Measurements from ENCODE around the gene ZNF225. TPM values are rescaled to one million over a fixed set of nuclear protein-coding genes. Genes with fewer than 3 reads are reported as not detected.
A peak's percentile ranks its signal among the peaks of the same experiment; 100 is the strongest.

ZNF225 gene
- total RNA-seq, 1 donor from 2014 or later, result 7.1 TPM

DNA sequence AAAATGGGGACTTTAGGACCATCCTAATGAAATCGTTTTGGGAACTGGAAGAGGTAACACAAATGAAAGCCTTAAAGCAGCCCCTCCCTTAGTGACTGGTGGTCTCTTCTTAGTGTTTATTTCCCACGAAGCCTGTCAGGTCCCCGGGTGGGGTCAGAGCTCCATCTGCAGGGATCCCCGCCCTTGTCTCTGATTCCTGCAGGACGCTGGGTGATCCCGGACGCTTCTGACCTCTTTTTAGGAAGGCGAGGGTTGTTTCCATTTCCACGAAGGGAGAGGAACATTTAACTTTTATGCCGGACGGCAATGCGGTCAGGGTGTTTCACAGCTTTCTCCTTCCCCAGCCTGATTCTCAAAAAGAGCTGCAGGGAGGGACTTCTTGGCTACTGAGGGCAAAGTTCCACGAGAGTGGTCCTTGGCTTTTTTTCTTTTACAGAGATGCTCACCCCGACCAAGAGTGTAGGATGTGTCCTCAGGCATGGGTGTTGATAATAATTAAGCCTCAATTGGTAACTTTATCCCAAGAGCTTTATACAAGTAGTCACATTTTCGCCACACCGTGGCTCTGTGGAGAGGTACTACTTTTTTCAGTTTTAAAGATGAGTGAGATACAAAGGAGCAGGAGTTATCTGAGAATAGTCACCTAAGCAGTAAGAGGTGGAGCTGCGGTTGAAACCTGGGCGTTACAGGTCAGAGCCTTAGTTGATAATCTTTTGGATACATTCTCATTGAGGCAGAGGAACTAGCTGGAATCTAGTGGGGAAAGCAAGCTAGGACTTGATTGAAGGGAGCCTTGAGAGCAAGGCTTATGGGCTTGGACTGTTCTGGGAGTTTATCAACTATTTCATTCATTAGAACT, 40.4 kb upstream of the ZNF225 start:
- no peak overlapping the region for H3K27ac Mint-ChIP-seq (ENCODE audit: unreplicated experiment)
- TF ChIP-seq, protein P1, sequence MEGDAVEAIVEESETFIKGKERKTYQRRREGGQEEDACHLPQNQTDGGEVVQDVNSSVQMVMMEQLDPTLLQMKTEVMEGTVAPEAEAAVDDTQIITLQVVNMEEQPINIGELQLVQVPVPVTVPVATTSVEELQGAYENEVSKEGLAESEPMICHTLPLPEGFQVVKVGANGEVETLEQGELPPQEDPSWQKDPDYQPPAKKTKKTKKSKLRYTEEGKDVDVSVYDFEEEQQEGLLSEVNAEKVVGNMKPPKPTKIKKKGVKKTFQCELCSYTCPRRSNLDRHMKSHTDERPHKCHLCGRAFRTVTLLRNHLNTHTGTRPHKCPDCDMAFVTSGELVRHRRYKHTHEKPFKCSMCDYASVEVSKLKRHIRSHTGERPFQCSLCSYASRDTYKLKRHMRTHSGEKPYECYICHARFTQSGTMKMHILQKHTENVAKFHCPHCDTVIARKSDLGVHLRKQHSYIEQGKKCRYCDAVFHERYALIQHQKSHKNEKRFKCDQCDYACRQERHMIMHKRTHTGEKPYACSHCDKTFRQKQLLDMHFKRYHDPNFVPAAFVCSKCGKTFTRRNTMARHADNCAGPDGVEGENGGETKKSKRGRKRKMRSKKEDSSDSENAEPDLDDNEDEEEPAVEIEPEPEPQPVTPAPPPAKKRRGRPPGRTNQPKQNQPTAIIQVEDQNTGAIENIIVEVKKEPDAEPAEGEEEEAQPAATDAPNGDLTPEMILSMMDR (IDR thresholded peaks at IDR 0.05; ENCODE audit: partially characterized antibody, unreplicated experiment), result no peak
- no peaks in the 10 kb centered on the region for H3K27me3 Mint-ChIP-seq (ENCODE audit: unreplicated experiment)
- DNase-seq, result no peak
- H3K4me3 Mint-ChIP-seq (ENCODE audit: unreplicated experiment), result peak overlapping the region; percentile 85
- H3K4me1 Mint-ChIP-seq (ENCODE audit: low read depth, unreplicated experiment), result peaks cover 4% of the 10 kb centered on the region
- peaks cover 2% of the 10 kb centered on the region for H3K9me3 Mint-ChIP-seq (ENCODE audit: unreplicated experiment)
- peaks cover 24% of the 10 kb centered on the region for H3K36me3 Mint-ChIP-seq (ENCODE audit: unreplicated experiment)

DNA sequence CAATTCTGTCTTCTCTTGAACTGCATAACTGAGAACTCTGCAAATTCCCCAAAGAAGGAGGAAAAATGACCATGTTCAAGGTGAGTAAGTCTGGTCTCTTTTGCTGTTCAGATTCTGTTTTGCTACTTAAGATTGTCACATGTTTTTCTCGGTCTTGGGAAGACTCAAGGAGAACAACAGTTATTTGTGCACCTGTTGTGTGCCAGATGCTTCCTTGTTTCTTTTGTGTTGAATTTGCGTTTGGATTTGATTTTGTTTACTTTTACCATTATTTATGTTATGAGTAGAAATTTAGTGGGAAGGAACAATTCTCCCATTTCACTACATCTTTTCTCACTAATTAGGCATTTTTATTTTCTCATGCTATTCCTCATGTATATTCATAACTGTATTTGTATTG, 36.9 kb upstream of the ZNF225 start:
- no peak for DNase-seq
- Mint-ChIP-seq H3K9me3 (ENCODE audit: unreplicated experiment) (peaks cover 2% of the 10 kb centered on the region), H3K4me1 (ENCODE audit: low read depth, unreplicated experiment) (peaks cover 4% of the 10 kb centered on the region), H3K36me3 (ENCODE audit: unreplicated experiment) (peaks cover 5% of the 10 kb centered on the region), H3K4me3 (ENCODE audit: unreplicated experiment) (no peak overlapping the region), H3K27me3 (ENCODE audit: unreplicated experiment) (no peaks in the 10 kb centered on the region), H3K27ac (ENCODE audit: unreplicated experiment) (no peak overlapping the region)
- TF ChIP-seq, protein P1 (IDR thresholded peaks at IDR 0.05; ENCODE audit: partially characterized antibody, unreplicated experiment), result no peak

DNA sequence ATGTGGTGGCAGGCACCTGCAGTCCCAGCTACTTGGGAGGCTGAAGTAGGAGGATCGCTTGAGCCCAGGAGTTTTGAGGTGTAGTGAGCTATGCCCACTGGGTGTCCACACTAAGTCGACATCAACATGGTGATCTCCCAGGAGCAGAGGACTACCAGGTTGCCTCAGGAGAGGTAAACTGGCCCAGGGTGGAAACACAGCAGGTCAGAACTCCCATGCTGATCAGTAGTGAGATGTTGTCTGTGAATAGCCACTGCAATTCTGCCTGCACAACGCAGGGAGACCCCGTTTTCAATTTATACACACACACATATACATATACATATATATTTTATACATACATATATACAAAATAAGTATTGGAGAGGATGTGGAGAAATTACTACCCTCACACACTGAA, 21.1 kb upstream of the ZNF225 start:
- H3K9me3 Mint-ChIP-seq (ENCODE audit: unreplicated experiment), result peaks cover 5% of the 10 kb centered on the region
- H3K36me3 Mint-ChIP-seq (ENCODE audit: unreplicated experiment), result no peaks in the 10 kb centered on the region
- DNase-seq, result no peak
- no peak overlapping the region for H3K27ac Mint-ChIP-seq (ENCODE audit: unreplicated experiment)
- TF ChIP-seq, protein P1 (IDR thresholded peaks at IDR 0.05; ENCODE audit: partially characterized antibody, unreplicated experiment), result no peak
- peaks cover 2% of the 10 kb centered on the region for H3K4me1 Mint-ChIP-seq (ENCODE audit: low read depth, unreplicated experiment)
- peaks cover 6% of the 10 kb centered on the region for H3K27me3 Mint-ChIP-seq (ENCODE audit: unreplicated experiment)
- H3K4me3 Mint-ChIP-seq (ENCODE audit: unreplicated experiment), result no peak overlapping the region

DNA sequence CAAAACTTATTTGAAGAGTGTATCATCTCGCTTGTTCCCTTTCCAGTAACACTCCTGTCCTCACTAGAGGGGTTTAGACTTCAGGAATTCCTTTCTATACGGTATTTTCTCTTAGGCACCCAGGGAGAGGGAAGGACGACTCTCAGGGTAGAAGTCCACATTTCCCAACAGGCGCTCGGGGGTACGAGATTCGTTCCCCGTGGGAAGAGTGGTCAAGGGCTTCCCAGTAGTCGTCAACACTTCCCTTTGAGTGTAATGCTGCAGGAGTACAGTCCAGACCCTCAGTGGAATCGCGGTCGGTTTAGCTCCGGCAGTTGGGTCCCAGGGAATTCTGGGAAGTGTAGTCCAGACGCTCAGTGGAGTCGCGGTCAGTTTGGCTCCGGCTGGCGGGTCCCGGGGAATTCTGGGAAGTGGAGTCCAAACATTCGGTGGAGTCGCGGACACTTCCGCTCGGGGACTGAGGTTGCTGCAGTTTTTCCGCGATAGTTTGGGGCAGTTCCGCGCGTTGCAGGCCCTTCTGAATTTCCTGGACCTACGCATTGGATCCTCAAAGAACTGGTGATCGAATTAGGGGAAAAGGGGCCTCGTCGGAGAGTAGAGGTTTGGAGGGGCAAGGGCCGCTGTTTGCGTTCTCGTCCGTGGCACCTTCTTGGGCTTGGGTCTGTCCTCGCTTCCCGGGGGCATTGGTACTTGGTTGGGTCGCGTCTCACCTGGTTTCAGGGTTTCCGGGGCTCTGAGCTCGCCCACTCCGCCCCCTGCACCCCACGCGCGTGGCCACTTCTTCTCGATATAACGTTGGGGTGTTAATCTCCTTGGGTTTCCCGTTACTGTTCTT, 19.1 kb upstream of the ZNF225 start, which contains the start of gene ZNF224:
TSS of gene ZNF224 (plus strand) at position 431 of the 835 bp plus-strand sequence. CDS start 3,513 bp downstream, outside the sequence.
- Mint-ChIP-seq H3K36me3 (ENCODE audit: unreplicated experiment) (no peaks in the 10 kb centered on the region), H3K27ac (ENCODE audit: unreplicated experiment) (no peak within 1 kb of the TSS), H3K9me3 (ENCODE audit: unreplicated experiment) (peaks cover 5% of the 10 kb centered on the region), H3K4me1 (ENCODE audit: low read depth, unreplicated experiment) (peaks cover 2% of the 10 kb centered on the region), H3K4me3 (ENCODE audit: unreplicated experiment) (peak within 1 kb of the TSS; percentile 98), H3K27me3 (ENCODE audit: unreplicated experiment) (peaks cover 6% of the 10 kb centered on the region)
- peak; percentile 92 for DNase-seq
- TF ChIP-seq, protein P1 (IDR thresholded peaks at IDR 0.05; ENCODE audit: partially characterized antibody, unreplicated experiment), result no peak

Data from glutamatergic neuron (in vitro differentiated cells).